ENCODE measurements around the gene TLE1.
"Not testable (repeated sequence)": the region's sequence is repeated elsewhere in the genome, so short reads cannot be mapped to it uniquely, and the experiment has no call there.

TLE1 gene

GRCh38 chr9:81621785-81622259 is 67.5 kb downstream of the TLE1 start:
- DNase-seq: no peak

- no peak for DNase-seq
Observed at GRCh38 chr9:81621118-81621517, 68.2 kb downstream of the TLE1 start.

GRCh38 chr9:81620002-81620390 is 69.4 kb downstream of the TLE1 start:
- DNase-seq: no peak

- DNase-seq: peak; percentile 4
Observed at GRCh38 chr9:81619353-81620001, 69.9 kb downstream of the TLE1 start.

GRCh38 chr9:81618923-81619322 is 70.4 kb downstream of the TLE1 start:
- DNase-seq: no peak

GRCh38 chr9:81616141-81616540 is 73.2 kb downstream of the TLE1 start:
- DNase-seq: no peak

GRCh38 chr9:81614335-81614734 is 75.0 kb downstream of the TLE1 start:
- DNase-seq: no peak

GRCh38 chr9:81613002-81613812 is 76.1 kb downstream of the TLE1 start:
- no peak for DNase-seq

- DNase-seq: no peak
Observed at GRCh38 chr9:81611664-81612063, 77.7 kb downstream of the TLE1 start.

- no peak for DNase-seq
Observed at GRCh38 chr9:81610740-81611107, 78.6 kb downstream of the TLE1 start.

GRCh38 chr9:81609782-81610739 is 79.3 kb downstream of the TLE1 start:
- DNase-seq: no peak

GRCh38 chr9:81608289-81608657 is 81.1 kb downstream of the TLE1 start:
- DNase-seq: no peak

- no peak for DNase-seq
Observed at GRCh38 chr9:81607593-81608288, 81.6 kb downstream of the TLE1 start.

- DNase-seq: not testable (repeated sequence)
Observed at GRCh38 chr9:81606261-81606660, 83.1 kb downstream of the TLE1 start.

- DNase-seq: no peak
Observed at GRCh38 chr9:81605170-81605670, 84.1 kb downstream of the TLE1 start.

GRCh38 chr9:81604306-81605169 is 84.8 kb downstream of the TLE1 start:
- no peak for DNase-seq

GRCh38 chr9:81602887-81603680 is 86.3 kb downstream of the TLE1 start:
- no peak for DNase-seq

GRCh38 chr9:81601639-81602623 is 87.4 kb downstream of the TLE1 start:
- no peak for DNase-seq

GRCh38 chr9:81600631-81601030 is 88.7 kb downstream of the TLE1 start:
- DNase-seq: no peak

Data from DMS79 (cell line).